ENCODE results near the gene VAV1. TPM values are rescaled to one million over a fixed set of nuclear protein-coding genes. Genes with fewer than 3 reads are reported as not detected.

Gene VAV1
- total and polyA plus RNA-seq, 2 donors (not counting 3 experiments of a cell fraction or from before 2014, with no cell fraction given): not detected

DNA sequence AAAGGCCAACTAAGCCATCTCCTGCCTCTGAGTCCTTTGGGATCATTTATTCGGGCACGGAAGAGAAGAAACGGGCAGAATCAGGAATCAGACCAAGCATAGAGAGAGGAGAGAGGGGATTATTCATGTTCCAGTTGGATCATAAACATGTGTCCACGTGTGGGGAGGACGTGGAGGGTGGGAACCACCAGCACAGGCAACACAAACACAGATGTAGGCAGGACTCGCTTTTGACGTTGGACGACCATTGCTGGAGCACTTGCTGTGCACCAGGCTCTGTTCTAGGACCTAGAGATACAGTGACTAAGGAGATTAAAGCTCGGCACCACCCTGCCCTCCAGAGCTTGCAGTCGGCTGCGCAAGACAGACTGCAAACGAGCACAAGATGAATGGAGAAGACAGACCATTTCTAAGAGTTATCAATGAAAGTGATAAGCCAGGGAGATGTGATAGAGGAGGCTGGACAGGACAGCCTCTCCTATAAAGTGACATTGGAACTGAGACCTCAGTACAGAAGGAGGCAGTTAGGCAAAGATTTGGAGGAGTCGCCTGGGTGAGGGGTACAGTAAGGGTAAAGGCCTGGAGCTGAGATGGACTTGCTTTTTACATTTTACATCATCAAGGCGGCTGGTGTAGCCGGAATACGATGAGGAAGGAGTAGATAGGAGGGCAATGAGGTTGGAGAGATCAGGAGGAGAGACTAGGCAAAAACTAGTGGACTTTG, 6.0 kb upstream of the VAV1 start:
- no peak for TF ChIP-seq JUN (IDR thresholded peaks at IDR 0.05; ENCODE audit: borderline replicate concordance, insufficient read depth, insufficient read length, low read depth)
- no peak for TF ChIP-seq POLR2A (IDR thresholded peaks at IDR 0.05; ENCODE audit: low read depth, low read length)
- TF ChIP-seq, protein P1, sequence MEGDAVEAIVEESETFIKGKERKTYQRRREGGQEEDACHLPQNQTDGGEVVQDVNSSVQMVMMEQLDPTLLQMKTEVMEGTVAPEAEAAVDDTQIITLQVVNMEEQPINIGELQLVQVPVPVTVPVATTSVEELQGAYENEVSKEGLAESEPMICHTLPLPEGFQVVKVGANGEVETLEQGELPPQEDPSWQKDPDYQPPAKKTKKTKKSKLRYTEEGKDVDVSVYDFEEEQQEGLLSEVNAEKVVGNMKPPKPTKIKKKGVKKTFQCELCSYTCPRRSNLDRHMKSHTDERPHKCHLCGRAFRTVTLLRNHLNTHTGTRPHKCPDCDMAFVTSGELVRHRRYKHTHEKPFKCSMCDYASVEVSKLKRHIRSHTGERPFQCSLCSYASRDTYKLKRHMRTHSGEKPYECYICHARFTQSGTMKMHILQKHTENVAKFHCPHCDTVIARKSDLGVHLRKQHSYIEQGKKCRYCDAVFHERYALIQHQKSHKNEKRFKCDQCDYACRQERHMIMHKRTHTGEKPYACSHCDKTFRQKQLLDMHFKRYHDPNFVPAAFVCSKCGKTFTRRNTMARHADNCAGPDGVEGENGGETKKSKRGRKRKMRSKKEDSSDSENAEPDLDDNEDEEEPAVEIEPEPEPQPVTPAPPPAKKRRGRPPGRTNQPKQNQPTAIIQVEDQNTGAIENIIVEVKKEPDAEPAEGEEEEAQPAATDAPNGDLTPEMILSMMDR (IDR thresholded peaks at IDR 0.05; ENCODE audit: extremely low read depth in 1 of 2, insufficient read depth in 1 of 2, low read depth in 1 of 2, low read length in 2 of 2): no peak
- no peak for TF ChIP-seq FOS (IDR thresholded peaks at IDR 0.05; ENCODE audit: borderline replicate concordance, insufficient read depth, low read length)
- TF ChIP-seq, protein P2, sequence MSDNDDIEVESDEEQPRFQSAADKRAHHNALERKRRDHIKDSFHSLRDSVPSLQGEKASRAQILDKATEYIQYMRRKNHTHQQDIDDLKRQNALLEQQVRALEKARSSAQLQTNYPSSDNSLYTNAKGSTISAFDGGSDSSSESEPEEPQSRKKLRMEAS (IDR thresholded peaks at IDR 0.05; ENCODE audit: insufficient read depth, insufficient read length): no peak
- no peak for TF ChIP-seq GATA2 (IDR thresholded peaks at IDR 0.05; ENCODE audit: insufficient read depth, insufficient read length, low read depth, low read length)
- no peak for TF ChIP-seq POLR2AphosphoS5 (IDR thresholded peaks at IDR 0.05; ENCODE audit: insufficient read depth, low read depth, low read length)
- no peak for TF ChIP-seq EZH2 (IDR thresholded peaks at IDR 0.05; ENCODE audit: borderline replicate concordance, low read depth, low read length, severe bottlenecking)
- TF ChIP-seq MYC (IDR thresholded peaks at IDR 0.05; ENCODE audit: low read depth, low read length): no peak
- Histone ChIP-seq H3K9me1 (replicated peaks; ENCODE audit: control insufficient read depth, extremely low read depth, insufficient read depth, low read length) (no peaks in the 10 kb centered on the region), H3K36me3 (ENCODE audit: control insufficient read depth in 2 of 2, extremely low read depth in 1 of 2, insufficient read depth in 2 of 2, low read length in 2 of 2) (no peaks in the 10 kb centered on the region), H3K9me3 (replicated peaks; ENCODE audit: control insufficient read depth, insufficient read depth, low read length) (no peaks in the 10 kb centered on the region), H3K79me2 (ENCODE audit: control insufficient read depth, insufficient read depth, low read length) (no peaks in the 10 kb centered on the region), H3K9ac (replicated peaks; ENCODE audit: extremely low read depth, insufficient read depth, low read length) (no peak overlapping the region), H3K27ac (ENCODE audit: insufficient read depth, low read depth, low read length) (no peak overlapping the region), H3K4me3 (replicated peaks in 1 of 3; ENCODE audit: insufficient read depth in 1 of 3, low read depth in 1 of 3, low read length in 3 of 3) (no peak overlapping the region), H3K4me1 (ENCODE audit: control insufficient read depth, extremely low read depth, insufficient read depth, low read length) (peaks cover 4% of the 10 kb centered on the region), H4K20me1 (replicated peaks; ENCODE audit: control insufficient read depth, extremely low read depth, insufficient read depth, low read length) (no peaks in the 10 kb centered on the region), H3K4me2 (ENCODE audit: insufficient read depth, low read length) (no peak overlapping the region), H3K27me3 (ENCODE audit: control insufficient read depth in 2 of 2, insufficient read depth in 2 of 2, low read length in 2 of 2) (peaks cover 5 to 9% of the 10 kb centered on the region in 2 experiments), H2AFZ (ENCODE audit: low read depth, low read length) (no peak overlapping the region)
- no peak for FAIRE-seq
- CTCF ChIA-PET: no interaction called here
- dilution Hi-C loops (cut with MboI; ENCODE audit: extremely low pct_ligation_motif_present, low sequenced_read_pairs): no loop called here
- POLR2A ChIA-PET: no interaction called here
- BruUV-seq (replicated peaks): no TSS peak
- DNase-seq (ENCODE audit: low read depth, low spot score): no peak
- intact Hi-C loops (cut with micrococcal nuclease): loop anchor here (1.0 kb wide), 1 partner anchor 97 kb away; no protein-coding TSS in a partner anchor
